Activated naive CD8-positive, alpha-beta T cell (primary cell): ENCODE data around the gene FOXL3.

ENCODE experiments used
- H3K27ac Mint-ChIP-seq: one replicate; pipeline ENCODE4 v1.8.0; 2021; ENCODE audit warnings: mixed read lengths
- H3K27me3 Mint-ChIP-seq: one replicate; pipeline ENCODE4 v1.8.0; 2021; ENCODE audit warnings: mixed read lengths
- H3K36me3 Mint-ChIP-seq: one replicate; pipeline ENCODE4 v1.8.0; 2021; ENCODE audit warnings: mixed read lengths
- H3K4me1 Mint-ChIP-seq: one replicate; pipeline ENCODE4 v1.8.0; 2021; ENCODE audit warnings: low read depth, mixed read lengths
- H3K4me3 Mint-ChIP-seq: one replicate; pipeline ENCODE4 v1.8.0; 2021; ENCODE audit warnings: mild to moderate bottlenecking, mixed read lengths
- H3K9me3 Mint-ChIP-seq: one replicate; pipeline ENCODE4 v1.8.0; 2021; ENCODE audit warnings: low read depth, mixed read lengths

Gene FOXL3

GRCh38 chr7:251446-252175 is 38.4 kb upstream of the FOXL3 start:
- H3K27ac Mint-ChIP-seq: no peak overlapping the region
- H3K36me3 Mint-ChIP-seq: no peaks in the 10 kb centered on the region
- H3K4me1 Mint-ChIP-seq: no peaks in the 10 kb centered on the region
- H3K9me3 Mint-ChIP-seq: no peaks in the 10 kb centered on the region
- no peak overlapping the region for H3K4me3 Mint-ChIP-seq
- H3K27me3 Mint-ChIP-seq: no peaks in the 10 kb centered on the region

DNA sequence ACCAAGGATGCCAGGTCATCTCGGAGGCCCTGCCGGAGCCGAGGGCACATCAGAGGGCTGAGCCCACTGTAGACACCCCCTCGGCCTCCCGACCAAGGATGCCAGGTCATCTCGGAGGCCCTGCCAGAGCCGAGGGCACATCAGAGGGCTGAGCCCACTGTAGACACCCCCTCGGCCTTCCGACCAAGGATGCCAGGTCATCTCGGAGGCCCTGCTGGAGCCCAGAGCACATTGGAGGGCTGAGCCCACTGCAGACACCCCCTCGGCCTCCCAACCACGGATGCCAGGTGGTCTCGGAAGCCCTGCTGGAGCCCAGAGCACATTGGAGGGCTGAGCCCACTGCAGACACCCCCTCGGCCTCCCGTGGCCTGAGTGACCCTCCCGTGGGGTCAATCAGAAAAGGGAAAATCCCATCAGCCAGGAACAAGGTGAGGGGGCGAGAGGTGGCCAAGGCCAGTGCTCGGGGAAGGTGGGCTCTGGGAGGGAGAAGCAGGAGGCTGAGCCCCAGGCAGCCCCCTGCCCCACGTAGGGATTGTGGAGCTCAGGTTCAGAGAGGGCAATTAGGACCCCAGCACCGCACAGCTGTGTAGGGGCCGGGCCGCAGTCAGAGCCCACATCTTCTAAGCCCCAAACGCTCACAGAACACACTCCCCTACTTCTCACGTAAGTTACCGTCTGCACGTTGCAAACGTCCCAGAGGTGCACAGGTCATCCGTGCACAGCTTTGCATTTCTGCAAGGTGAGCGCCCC is 37.6 kb upstream of the FOXL3 start:
- Mint-ChIP-seq H3K36me3 (no peaks in the 10 kb centered on the region), H3K27ac (no peak overlapping the region), H3K4me3 (no peak overlapping the region), H3K9me3 (no peaks in the 10 kb centered on the region), H3K27me3 (no peaks in the 10 kb centered on the region), H3K4me1 (no peaks in the 10 kb centered on the region)

- no peaks in the 10 kb centered on the region for H3K36me3 Mint-ChIP-seq
- H3K9me3 Mint-ChIP-seq: no peaks in the 10 kb centered on the region
- H3K27ac Mint-ChIP-seq: no peak overlapping the region
- no peaks in the 10 kb centered on the region for H3K27me3 Mint-ChIP-seq
- no peaks in the 10 kb centered on the region for H3K4me1 Mint-ChIP-seq
- H3K4me3 Mint-ChIP-seq: no peak overlapping the region
These were observed 37.0 kb upstream of the FOXL3 start for GRCh38 chr7:252981-253380.

DNA sequence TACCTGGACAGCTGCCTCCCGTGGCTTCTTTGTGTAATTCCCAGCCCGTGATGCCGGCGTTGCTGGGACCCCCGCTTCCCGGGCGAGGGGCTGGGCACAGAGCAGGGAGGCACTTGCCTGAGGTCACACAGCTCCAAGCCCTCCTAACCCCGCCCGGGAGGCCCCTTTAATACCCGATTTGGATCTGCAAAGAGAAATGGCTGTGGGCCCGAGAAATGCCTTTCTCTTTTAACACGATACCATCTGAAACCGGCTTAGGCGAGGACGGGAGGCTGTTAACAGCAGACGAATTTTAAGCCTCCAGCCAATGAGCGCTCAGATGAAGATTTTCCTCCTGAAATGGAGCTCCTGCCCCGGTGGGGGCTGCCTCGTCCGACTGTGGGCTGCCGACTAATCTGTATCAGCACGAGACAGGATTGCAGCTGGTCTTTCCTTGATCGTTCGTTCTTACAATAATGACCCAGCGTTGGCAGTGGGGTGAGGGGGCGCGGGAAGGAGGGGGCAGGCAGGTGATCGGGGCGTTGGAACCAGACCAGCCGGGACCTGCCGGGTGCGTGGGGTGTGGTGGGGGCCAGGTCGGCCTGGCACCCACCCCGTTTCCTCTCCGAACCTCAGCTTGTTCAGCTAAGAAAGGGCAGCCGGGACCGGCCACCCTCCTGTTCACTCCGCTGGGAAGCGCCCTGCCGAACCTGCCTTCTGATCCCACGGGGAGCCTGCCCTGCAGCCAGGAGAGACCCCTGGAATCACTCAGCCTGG is 36.2 kb upstream of the FOXL3 start:
- Mint-ChIP-seq H3K4me1 (no peaks in the 10 kb centered on the region), H3K27me3 (no peaks in the 10 kb centered on the region), H3K36me3 (no peaks in the 10 kb centered on the region), H3K9me3 (no peaks in the 10 kb centered on the region), H3K4me3 (no peak overlapping the region), H3K27ac (no peak overlapping the region)

- Mint-ChIP-seq H3K4me3 (no peak overlapping the region), H3K27me3 (no peaks in the 10 kb centered on the region), H3K9me3 (no peaks in the 10 kb centered on the region), H3K27ac (no peak overlapping the region), H3K36me3 (no peaks in the 10 kb centered on the region), H3K4me1 (no peaks in the 10 kb centered on the region)
These were observed 35.5 kb upstream of the FOXL3 start for GRCh38 chr7:254337-255037.

- H3K27me3 Mint-ChIP-seq: no peaks in the 10 kb centered on the region
- no peaks in the 10 kb centered on the region for H3K4me1 Mint-ChIP-seq
- no peak overlapping the region for H3K4me3 Mint-ChIP-seq
- H3K36me3 Mint-ChIP-seq: no peaks in the 10 kb centered on the region
- H3K27ac Mint-ChIP-seq: no peak overlapping the region
- no peaks in the 10 kb centered on the region for H3K9me3 Mint-ChIP-seq
These were observed 34.9 kb upstream of the FOXL3 start for GRCh38 chr7:255038-255435.

- Mint-ChIP-seq H3K4me1 (no peaks in the 10 kb centered on the region), H3K9me3 (no peaks in the 10 kb centered on the region), H3K27ac (no peak overlapping the region), H3K36me3 (no peaks in the 10 kb centered on the region), H3K27me3 (no peaks in the 10 kb centered on the region), H3K4me3 (no peak overlapping the region)
These were observed 34.1 kb upstream of the FOXL3 start for GRCh38 chr7:255721-256361.

- Mint-ChIP-seq H3K36me3 (no peaks in the 10 kb centered on the region), H3K4me1 (no peaks in the 10 kb centered on the region), H3K9me3 (no peaks in the 10 kb centered on the region), H3K27ac (no peak overlapping the region), H3K27me3 (no peaks in the 10 kb centered on the region), H3K4me3 (no peak overlapping the region)
These were observed 33.5 kb upstream of the FOXL3 start for GRCh38 chr7:256461-256940.

- Mint-ChIP-seq H3K4me1 (no peaks in the 10 kb centered on the region), H3K4me3 (no peak overlapping the region), H3K27ac (no peak overlapping the region), H3K36me3 (no peaks in the 10 kb centered on the region), H3K9me3 (no peaks in the 10 kb centered on the region), H3K27me3 (no peaks in the 10 kb centered on the region)
These were observed 32.9 kb upstream of the FOXL3 start for GRCh38 chr7:256981-257646.

DNA sequence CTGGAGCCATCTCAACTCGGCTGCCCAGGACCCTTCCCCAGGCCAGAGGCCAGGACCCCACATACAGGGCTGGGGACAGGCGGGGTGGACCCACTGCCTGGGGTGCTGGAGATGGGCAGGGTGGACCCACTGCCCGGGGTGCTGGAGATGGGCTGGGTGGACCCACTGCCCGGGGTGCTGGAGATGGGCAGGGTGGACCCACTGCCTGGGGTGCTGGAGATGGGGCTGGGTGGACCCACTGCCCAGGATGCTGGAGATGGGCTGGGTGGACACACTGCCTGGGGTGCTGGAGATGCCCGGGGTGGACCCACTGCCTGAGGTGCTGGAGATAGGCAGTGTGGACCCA is 32.4 kb upstream of the FOXL3 start:
- Mint-ChIP-seq H3K9me3 (no peaks in the 10 kb centered on the region), H3K27me3 (no peaks in the 10 kb centered on the region), H3K4me1 (no peaks in the 10 kb centered on the region), H3K27ac (no peak overlapping the region), H3K36me3 (no peaks in the 10 kb centered on the region), H3K4me3 (no peak overlapping the region)

DNA sequence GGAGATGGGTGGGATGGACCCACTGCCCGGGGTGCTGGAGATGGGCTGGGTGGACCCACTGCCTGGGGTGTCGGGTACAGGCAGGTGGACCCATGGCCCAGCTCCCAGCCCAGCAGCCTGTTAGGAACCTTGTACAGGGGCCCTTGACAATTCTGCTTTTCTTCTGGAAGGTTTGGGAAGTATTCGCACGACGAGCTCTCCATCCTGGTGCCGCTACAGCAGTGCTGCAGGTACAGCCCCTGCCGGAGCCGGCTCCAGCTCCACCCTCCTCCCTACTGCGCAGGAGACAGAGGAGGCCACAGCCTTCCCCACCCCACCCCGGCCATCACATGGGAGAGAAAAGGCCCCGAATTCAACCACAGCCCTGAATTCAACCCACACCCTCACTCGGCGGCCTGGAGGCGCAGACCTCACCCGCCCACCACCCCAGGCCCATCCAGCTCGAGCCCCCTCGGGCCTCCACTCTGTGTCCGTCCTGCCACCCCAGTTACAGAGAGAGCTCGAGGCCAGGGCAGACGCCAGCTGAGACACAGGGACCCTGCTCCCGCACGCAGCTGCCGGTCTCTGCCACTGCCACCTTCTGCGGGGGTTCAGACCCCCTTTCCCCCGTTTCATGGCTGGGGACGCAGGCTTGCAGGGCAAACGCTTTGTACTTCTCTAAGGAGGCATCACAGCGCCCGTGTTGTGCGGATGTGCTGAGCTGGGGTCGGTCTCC is 31.3 kb upstream of the FOXL3 start:
- Mint-ChIP-seq H3K27ac (no peak overlapping the region), H3K4me1 (no peaks in the 10 kb centered on the region), H3K4me3 (no peak overlapping the region), H3K9me3 (no peaks in the 10 kb centered on the region), H3K36me3 (no peaks in the 10 kb centered on the region), H3K27me3 (no peaks in the 10 kb centered on the region)

GRCh38 chr7:259191-259505 is 30.8 kb upstream of the FOXL3 start:
- H3K36me3 Mint-ChIP-seq: no peaks in the 10 kb centered on the region
- H3K4me1 Mint-ChIP-seq: no peaks in the 10 kb centered on the region
- no peak overlapping the region for H3K4me3 Mint-ChIP-seq
- no peak overlapping the region for H3K27ac Mint-ChIP-seq
- no peaks in the 10 kb centered on the region for H3K9me3 Mint-ChIP-seq
- no peaks in the 10 kb centered on the region for H3K27me3 Mint-ChIP-seq

DNA sequence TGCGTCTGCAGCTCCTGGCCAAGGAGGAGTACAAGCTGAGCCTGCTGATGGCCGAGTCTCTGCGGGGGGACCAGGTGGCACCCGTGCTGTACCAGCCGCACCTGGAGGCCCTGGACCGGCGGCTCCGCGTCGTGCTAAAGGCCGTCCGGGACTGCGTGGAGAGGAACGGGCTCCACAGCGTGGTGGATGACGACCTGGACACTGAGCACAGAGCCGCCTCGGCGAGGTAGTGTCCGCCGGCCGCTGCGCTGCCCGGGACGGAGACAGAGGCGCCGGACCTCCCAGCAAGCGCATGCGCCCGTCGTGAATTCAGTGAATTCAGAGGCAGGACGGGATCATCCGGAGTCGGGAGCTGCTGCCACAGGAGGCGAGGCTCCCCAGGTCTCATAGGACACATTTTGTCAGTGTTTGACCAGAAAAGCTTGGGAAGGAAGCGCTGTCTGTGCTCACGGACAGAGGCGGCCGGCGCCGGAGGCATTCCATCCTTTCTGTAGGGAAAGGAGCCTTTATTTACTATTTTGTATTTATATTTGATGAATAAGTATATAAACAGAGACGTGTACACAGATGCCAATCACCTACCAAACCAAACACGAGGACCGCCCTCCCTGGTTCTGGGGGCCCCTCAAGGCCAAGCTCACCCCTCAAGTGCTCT is 30.1 kb upstream of the FOXL3 start:
- Mint-ChIP-seq H3K4me1 (no peaks in the 10 kb centered on the region), H3K27ac (no peak overlapping the region), H3K4me3 (no peak overlapping the region), H3K36me3 (no peaks in the 10 kb centered on the region), H3K9me3 (no peaks in the 10 kb centered on the region), H3K27me3 (no peaks in the 10 kb centered on the region)
